ENCODE data around the gene ARL14EPL.

DNA sequence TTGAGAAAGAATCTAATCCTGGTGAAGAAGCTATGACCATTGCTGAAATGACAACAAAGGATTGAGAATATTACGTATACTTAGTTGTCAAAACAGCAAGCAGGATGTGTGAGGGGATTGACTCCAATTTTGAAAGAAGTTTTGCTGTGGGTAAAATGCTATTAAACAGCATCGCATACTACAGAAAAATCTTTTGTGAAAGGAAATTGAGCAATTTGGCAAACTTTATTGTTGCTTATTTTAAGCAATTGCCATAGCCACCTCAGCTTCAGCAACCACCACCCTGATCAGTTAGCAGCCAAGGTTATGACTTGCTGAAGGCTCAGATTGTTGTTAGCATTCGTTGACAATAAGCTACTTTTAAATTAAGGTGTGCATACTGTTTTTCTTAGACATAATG lies 22.5 kb upstream of the ARL14EPL start:
- TF ChIP-seq, protein P1, sequence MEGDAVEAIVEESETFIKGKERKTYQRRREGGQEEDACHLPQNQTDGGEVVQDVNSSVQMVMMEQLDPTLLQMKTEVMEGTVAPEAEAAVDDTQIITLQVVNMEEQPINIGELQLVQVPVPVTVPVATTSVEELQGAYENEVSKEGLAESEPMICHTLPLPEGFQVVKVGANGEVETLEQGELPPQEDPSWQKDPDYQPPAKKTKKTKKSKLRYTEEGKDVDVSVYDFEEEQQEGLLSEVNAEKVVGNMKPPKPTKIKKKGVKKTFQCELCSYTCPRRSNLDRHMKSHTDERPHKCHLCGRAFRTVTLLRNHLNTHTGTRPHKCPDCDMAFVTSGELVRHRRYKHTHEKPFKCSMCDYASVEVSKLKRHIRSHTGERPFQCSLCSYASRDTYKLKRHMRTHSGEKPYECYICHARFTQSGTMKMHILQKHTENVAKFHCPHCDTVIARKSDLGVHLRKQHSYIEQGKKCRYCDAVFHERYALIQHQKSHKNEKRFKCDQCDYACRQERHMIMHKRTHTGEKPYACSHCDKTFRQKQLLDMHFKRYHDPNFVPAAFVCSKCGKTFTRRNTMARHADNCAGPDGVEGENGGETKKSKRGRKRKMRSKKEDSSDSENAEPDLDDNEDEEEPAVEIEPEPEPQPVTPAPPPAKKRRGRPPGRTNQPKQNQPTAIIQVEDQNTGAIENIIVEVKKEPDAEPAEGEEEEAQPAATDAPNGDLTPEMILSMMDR (IDR thresholded peaks at IDR 0.05): no peak
- TF ChIP-seq POLR2A (IDR thresholded peaks at IDR 0.05) (no peak), EP300 (IDR thresholded peaks at IDR 0.05) (no peak)
